OCI-LY3 (cell line): ENCODE measurements around the gene G6PC3.
"Not testable (repeated sequence)": the region's sequence is repeated elsewhere in the genome, so short reads cannot be mapped to it uniquely, and the experiment has no call there.

Source experiments
- H2AFZ ChIP-seq: fragments of 200-600, 300-600 bp; shearing (Covaris generic); 2 replicates; pipeline ENCODE4 v1.6.0; 2014; ENCODE audit warnings: antibody characterized with exemption, low read depth, low read length
- H3K27ac ChIP-seq: fragments of 200-600, 300-600 bp; sonication (generic); 2 replicates; pipeline ENCODE4 v1.5.1; 2014; ENCODE audit warnings: mild to moderate bottlenecking, low read length, moderate library complexity, mixed read lengths
- H3K27me3 ChIP-seq: fragments of 200-600, 300-600 bp; sonication (generic); 2 replicates; pipeline ENCODE4 v1.6.1; 2014; ENCODE audit warnings: low read depth, low read length, mixed read lengths
- H3K36me3 ChIP-seq: fragments of 200-600, 300-600 bp; sonication (generic); replicated peaks from 2 replicates; pipeline ENCODE3; 2014; ENCODE audit warnings: low read depth, low read length, mixed read lengths
- H3K4me1 ChIP-seq: fragments of 300-600, 200-600 bp; sonication (generic); 2 replicates; pipeline ENCODE4 v1.6.1; 2014; ENCODE audit warnings: low read length, mixed read lengths
- H3K4me2 ChIP-seq: fragments of 200-600, 300-600 bp; sonication (generic); 2 replicates; pipeline ENCODE4 v1.6.1; 2014; ENCODE audit warnings: low read length, mixed read lengths
- H3K4me3 ChIP-seq: fragments of 300-600, 200-600 bp; sonication (generic); 2 replicates; pipeline ENCODE4 v1.5.1; 2014; ENCODE audit warnings: antibody characterized with exemption, mild to moderate bottlenecking, low read length, moderate library complexity
- H3K79me2 ChIP-seq: fragments of 300-600, 200-600 bp; shearing (Covaris generic); 2 replicates; pipeline ENCODE4 v1.6.1; 2014; ENCODE audit warnings: mild to moderate bottlenecking, low read length, mixed read lengths
- H3K9ac ChIP-seq: fragments of 300-600, 200-600 bp; shearing (Covaris generic); 2 replicates; pipeline ENCODE4 v1.6.0; 2014; ENCODE audit warnings: mild to moderate bottlenecking, low read length, moderate library complexity
- H3K9me3 ChIP-seq: fragments of 200-600, 300-600 bp; shearing (Covaris generic); 2 replicates; pipeline ENCODE4 v1.6.1; 2014; ENCODE audit warnings: low read length, mixed read lengths; ENCODE audit not compliant: insufficient read depth
- H4K20me1 ChIP-seq: fragments of 200-600, 300-600 bp; sonication (generic); 2 replicates; pipeline ENCODE4 v1.6.1; 2016; ENCODE audit warnings: low read length, mixed read lengths; ENCODE audit not compliant: insufficient read depth
- CTCF ChIP-seq: fragments of 200-600, 300-600 bp; sonication (generic); IDR thresholded peaks from 2 replicates; pipeline ENCODE4 v1.5.1; 2014; ENCODE audit warnings: antibody characterized with exemption, low read length, low read depth
- EZH2phosphoT487 ChIP-seq: fragments of 200-600 bp; shearing (Covaris generic); IDR thresholded peaks from 2 replicates; pipeline ENCODE4 v1.6.1; 2018; ENCODE audit warnings: antibody characterized with exemption, mixed run types, low read depth

Gene G6PC3

GRCh38 chr17:44118427-44119050 lies 48.0 kb downstream of the G6PC3 start:
- Histone ChIP-seq H3K27me3 (peaks cover 4% of the 10 kb centered on the region; the same call in 1 of the 2 replicates), H2AFZ (no peak overlapping the region), H3K27ac (no peak overlapping the region), H3K9me3 (no peaks in the 10 kb centered on the region), H4K20me1 (peaks cover 9% of the 10 kb centered on the region; the same call in 1 of the 2 replicates), H3K36me3 (no peaks in the 10 kb centered on the region), H3K4me3 (no peak overlapping the region), H3K4me2 (no peak overlapping the region), H3K9ac (no peak overlapping the region), H3K79me2 (no peaks in the 10 kb centered on the region), H3K4me1 (peaks cover 7% of the 10 kb centered on the region)
- TF ChIP-seq CTCF (no peak), EZH2phosphoT487 (no peak)

- Histone ChIP-seq H3K79me2 (no peaks in the 10 kb centered on the region), H3K9ac (no peak overlapping the region), H3K4me2 (no peak overlapping the region), H3K4me1 (peaks cover 7% of the 10 kb centered on the region), H3K27ac (no peak overlapping the region), H4K20me1 (peaks cover 9% of the 10 kb centered on the region; the same call in 1 of the 2 replicates), H2AFZ (no peak overlapping the region), H3K27me3 (peaks cover 4% of the 10 kb centered on the region; the same call in 1 of the 2 replicates), H3K36me3 (no peaks in the 10 kb centered on the region), H3K4me3 (no peak overlapping the region), H3K9me3 (no peaks in the 10 kb centered on the region)
- TF ChIP-seq CTCF (no peak), EZH2phosphoT487 (no peak)
Measured at GRCh38 chr17:44119062-44119461, 48.5 kb downstream of the G6PC3 start.

GRCh38 chr17:44119798-44120197 lies 49.3 kb downstream of the G6PC3 start:
- Histone ChIP-seq H3K4me2 (no peak overlapping the region), H3K9ac (no peak overlapping the region), H3K9me3 (no peaks in the 10 kb centered on the region), H3K27ac (no peak overlapping the region), H4K20me1 (peaks cover 9% of the 10 kb centered on the region; the same call in 1 of the 2 replicates), H3K4me1 (peaks cover 7% of the 10 kb centered on the region), H3K4me3 (no peak overlapping the region), H3K27me3 (peaks cover 4% of the 10 kb centered on the region; the same call in 1 of the 2 replicates), H2AFZ (no peak overlapping the region), H3K79me2 (no peaks in the 10 kb centered on the region), H3K36me3 (no peaks in the 10 kb centered on the region)
- no peak for TF ChIP-seq CTCF
- TF ChIP-seq EZH2phosphoT487 = no peak

GRCh38 chr17:44120281-44120680 lies 49.7 kb downstream of the G6PC3 start:
- not testable (repeated sequence) for H3K27me3 ChIP-seq, H3K4me3 ChIP-seq, H4K20me1 ChIP-seq, H3K27ac ChIP-seq, H3K79me2 ChIP-seq, H3K4me2 ChIP-seq, H3K36me3 ChIP-seq, H2AFZ ChIP-seq, H3K4me1 ChIP-seq, H3K9ac ChIP-seq, H3K9me3 ChIP-seq
